MG63 (cell line): ENCODE results near the gene HYOU1. TPM values are rescaled to one million over a fixed set of nuclear protein-coding genes. Genes with fewer than 3 reads are reported as not detected.
"Not testable (repeated sequence)": the region's sequence is repeated elsewhere in the genome, so short reads cannot be mapped to it uniquely, and the experiment has no call there.

Source experiments
- DNase-seq: peaks from one replicate; pipeline ENCODE4 v3.0.0-alpha.2; 2020
- H3K27me3 ChIP-seq: fragments of 250-450 bp; sonication (Bioruptor Pico); 2 replicates; pipeline ENCODE4 v1.5.1; 2020; ENCODE audit warnings: mild to moderate bottlenecking, moderate library complexity
- H3K36me3 ChIP-seq: fragments of 250-450 bp; sonication (Bioruptor Pico); 2 replicates; pipeline ENCODE4 v1.5.1; 2020; ENCODE audit warnings: mild to moderate bottlenecking, moderate library complexity
- H3K4me3 ChIP-seq: fragments of 250-450 bp; sonication (Bioruptor Pico); 2 replicates; pipeline ENCODE4 v1.5.1; 2020; ENCODE audit warnings: mild to moderate bottlenecking, moderate library complexity
- H3K9me3 ChIP-seq: fragments of 250-450 bp; sonication (Bioruptor Pico); 2 replicates; pipeline ENCODE4 v1.5.1; 2020; ENCODE audit warnings: mild to moderate bottlenecking, moderate library complexity
- total RNA-seq: library from RNA; depleted of rRNA; stranded (reverse); fragments of >200 nt; shearing (Covaris generic); gene quantifications from 2 replicates; pipeline ENCODE4 v1.2.3, GENCODE V29; 2014; ENCODE audit warnings: low replicate concordance

HYOU1 gene
- total RNA-seq, 1 experiment from 2014 or later, result 137 TPM

- no peak overlapping the region for H3K4me3 ChIP-seq
- no peaks in the 10 kb centered on the region for H3K9me3 ChIP-seq
- no peak for DNase-seq
- peaks cover 57% of the 10 kb centered on the region for H3K36me3 ChIP-seq
- no peaks in the 10 kb centered on the region for H3K27me3 ChIP-seq
Measured at GRCh38 chr11:119054418-119054817, 2.6 kb downstream of the HYOU1 start.

DNA sequence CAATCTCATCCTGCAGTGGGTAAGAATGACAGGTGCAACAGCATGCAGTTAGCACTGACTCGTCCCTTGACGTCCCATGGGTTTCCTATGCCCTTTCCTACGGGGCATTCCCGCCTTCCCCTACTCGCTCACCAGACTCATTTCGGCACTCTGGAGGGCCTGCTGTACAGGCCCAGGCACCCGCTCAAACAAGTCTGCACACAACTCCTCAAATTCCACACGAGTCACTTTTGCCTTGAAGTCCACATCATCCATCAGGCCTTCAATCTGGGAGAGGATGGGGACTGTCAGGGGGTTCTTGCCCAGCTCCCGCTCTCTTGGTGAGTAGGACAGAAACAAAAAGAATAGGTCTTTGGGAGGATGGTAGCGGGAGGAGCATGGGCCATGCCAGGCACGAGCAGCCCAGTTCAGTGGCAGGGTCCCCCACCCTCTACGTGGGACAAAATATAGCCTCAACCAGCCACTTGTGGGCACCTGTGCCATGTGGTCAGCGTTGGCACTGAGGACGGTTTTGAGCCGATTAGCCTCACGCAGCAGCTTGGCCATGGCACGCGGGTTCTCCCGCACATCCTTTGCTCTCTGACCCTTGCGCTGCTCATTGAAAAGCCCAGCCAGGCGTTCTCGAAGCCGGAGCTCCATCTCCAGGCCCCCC is 4.7 kb downstream of the HYOU1 start:
- Histone ChIP-seq H3K27me3 (no peaks in the 10 kb centered on the region), H3K9me3 (no peaks in the 10 kb centered on the region), H3K4me3 (no peak overlapping the region), H3K36me3 (peaks cover 68% of the 10 kb centered on the region)
- DNase-seq, result no peak

- H3K36me3 ChIP-seq, result peaks cover 71% of the 10 kb centered on the region
- H3K9me3 ChIP-seq, result no peaks in the 10 kb centered on the region
- H3K27me3 ChIP-seq, result no peaks in the 10 kb centered on the region
- DNase-seq, result no peak
- H3K4me3 ChIP-seq, result no peak overlapping the region
Measured at GRCh38 chr11:119051440-119052162, 5.4 kb downstream of the HYOU1 start.

DNA sequence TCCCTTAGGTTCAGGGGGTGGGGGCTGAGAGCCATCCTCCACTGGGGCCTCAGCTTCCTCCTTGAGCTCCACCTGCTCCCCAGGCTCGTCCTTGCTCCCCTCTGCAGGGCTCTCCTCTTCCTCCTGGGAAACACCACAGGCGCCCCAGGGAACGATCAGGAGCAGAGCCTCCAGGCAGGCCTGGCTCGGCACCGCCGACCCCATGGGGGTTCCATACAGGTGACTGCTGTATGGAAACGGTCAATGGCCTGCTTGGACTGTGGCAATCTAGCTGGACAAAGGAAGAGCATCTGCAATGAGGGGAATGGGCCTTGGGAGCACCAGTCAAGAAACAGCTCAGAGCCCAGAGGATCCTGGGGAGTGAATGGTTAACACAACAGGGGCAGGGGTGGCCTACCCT is 7.9 kb downstream of the HYOU1 start:
- DNase-seq, result no peak
- Histone ChIP-seq H3K27me3 (no peaks in the 10 kb centered on the region), H3K4me3 (no peak overlapping the region), H3K36me3 (peaks cover 59% of the 10 kb centered on the region), H3K9me3 (no peaks in the 10 kb centered on the region)

- Histone ChIP-seq H3K36me3 (peaks cover 54% of the 10 kb centered on the region), H3K27me3 (no peaks in the 10 kb centered on the region), H3K4me3 (no peak overlapping the region), H3K9me3 (no peaks in the 10 kb centered on the region)
- DNase-seq, result no peak
Measured at GRCh38 chr11:119048644-119049043, 8.4 kb downstream of the HYOU1 start.

GRCh38 chr11:119047205-119047604 is 9.8 kb downstream of the HYOU1 start:
- Histone ChIP-seq H3K9me3 (no peaks in the 10 kb centered on the region), H3K36me3 (peaks cover 40% of the 10 kb centered on the region), H3K27me3 (no peaks in the 10 kb centered on the region), H3K4me3 (no peak overlapping the region)
- DNase-seq, result no peak

- no peaks in the 10 kb centered on the region for H3K9me3 ChIP-seq
- H3K36me3 ChIP-seq, result peaks cover 37% of the 10 kb centered on the region
- DNase-seq, result no peak
- no peak overlapping the region for H3K4me3 ChIP-seq
- no peaks in the 10 kb centered on the region for H3K27me3 ChIP-seq
Measured at GRCh38 chr11:119046489-119046888, 10.5 kb downstream of the HYOU1 start.

- H3K36me3 ChIP-seq, result peaks cover 24% of the 10 kb centered on the region
- DNase-seq, result no peak
- no peaks in the 10 kb centered on the region for H3K27me3 ChIP-seq
- no peak overlapping the region for H3K4me3 ChIP-seq
- H3K9me3 ChIP-seq, result no peaks in the 10 kb centered on the region
Measured at GRCh38 chr11:119044708-119045107, 12.3 kb downstream of the HYOU1 start.

DNA sequence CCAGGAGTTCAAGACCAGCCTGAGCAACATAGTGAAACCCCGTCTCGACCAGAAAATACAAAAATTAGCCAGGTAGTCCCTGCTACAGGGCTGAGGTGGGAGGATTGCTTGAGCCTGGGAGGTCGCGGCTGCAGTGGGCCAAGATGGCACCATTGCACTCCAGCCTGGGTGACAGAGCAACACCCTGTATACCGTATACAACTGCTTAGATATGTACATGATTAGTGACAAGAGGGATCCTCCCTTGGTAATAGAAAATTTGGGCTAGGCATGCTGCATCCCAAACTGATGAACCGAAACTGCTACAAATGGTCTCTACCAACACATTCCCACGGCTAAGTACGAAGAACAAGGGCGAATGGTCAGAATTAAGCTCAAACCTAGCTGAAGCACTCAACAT is 14.1 kb downstream of the HYOU1 start:
- H3K9me3 ChIP-seq, result no peaks in the 10 kb centered on the region
- no peak for DNase-seq
- H3K4me3 ChIP-seq, result no peak overlapping the region
- no peaks in the 10 kb centered on the region for H3K27me3 ChIP-seq
- peaks cover 17% of the 10 kb centered on the region for H3K36me3 ChIP-seq

DNA sequence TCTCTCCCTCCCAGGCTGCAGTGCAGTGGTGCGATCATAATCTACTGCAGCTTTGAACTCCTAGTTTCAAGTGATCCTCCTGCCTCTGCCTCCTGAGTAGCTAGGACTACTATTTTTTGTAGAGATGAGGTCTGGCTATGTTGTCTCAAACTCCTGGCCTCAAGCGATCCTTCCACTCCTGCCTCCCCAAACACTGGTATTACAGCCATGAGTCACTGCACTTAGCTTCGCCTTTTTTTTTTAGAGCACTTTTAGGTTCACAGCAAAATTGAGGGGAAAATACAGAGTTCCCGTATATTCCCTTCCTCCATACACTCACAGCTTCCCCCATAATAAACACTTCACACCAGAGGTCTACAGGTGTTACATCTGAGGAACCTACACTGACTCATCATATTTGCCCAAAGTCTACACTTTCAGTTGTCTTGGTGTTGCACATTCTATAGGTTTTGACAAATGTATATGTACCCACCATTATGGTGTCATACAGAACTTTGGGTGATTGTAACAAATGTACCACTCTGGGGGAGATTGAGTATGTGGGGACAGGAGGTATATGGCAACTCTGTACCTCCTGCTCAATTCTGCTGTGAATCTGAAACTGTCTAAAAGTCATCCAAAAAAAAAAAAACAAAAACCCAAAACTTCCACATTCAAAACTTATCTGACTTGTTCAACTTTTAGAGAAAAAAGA is 15.0 kb downstream of the HYOU1 start:
- Histone ChIP-seq H3K9me3 (no peaks in the 10 kb centered on the region), H3K27me3 (no peaks in the 10 kb centered on the region), H3K4me3 (no peak overlapping the region), H3K36me3 (peaks cover 8% of the 10 kb centered on the region)
- DNase-seq, result no peak

DNA sequence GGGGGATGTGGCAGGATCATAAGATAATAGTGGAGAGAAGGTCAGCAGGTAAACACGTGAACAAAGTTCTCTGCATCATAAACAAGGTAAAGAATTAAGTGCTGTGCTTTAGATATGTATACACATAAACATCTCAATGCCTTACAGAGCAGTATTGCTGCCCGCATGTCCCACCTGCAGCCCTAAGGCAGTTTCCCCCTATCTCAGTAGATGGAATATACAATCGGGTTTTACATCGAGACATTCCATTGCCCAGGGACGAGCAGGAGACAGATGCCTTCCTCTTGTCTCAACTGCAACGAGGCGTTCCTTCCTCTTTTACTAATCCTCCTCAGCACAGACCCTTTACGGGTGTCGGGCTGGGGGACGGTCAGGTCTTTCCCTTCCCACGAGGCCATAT is 17.5 kb downstream of the HYOU1 start:
- H3K9me3 ChIP-seq, H3K4me3 ChIP-seq, H3K27me3 ChIP-seq, DNase-seq, H3K36me3 ChIP-seq: not testable (repeated sequence)

DNA sequence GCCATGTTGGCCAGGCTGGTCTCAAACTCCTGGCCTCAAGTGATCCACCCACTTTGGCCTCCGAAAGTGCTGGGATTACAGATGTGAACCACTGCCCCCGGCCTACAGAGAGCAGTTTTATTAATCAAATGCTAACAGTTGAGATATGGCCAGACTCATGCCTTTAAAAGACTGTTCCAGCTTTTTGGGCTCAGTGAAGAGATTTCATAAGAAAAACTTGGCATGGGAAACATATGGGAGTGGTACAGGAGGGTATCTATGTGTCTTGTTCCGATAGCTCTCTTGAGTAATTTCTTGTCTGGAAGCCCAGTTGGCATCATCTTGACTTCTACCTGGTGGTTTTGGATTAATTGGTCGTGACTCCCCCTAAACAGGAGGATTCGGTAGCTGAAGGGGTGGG is 18.1 kb downstream of the HYOU1 start:
- H3K27me3 ChIP-seq, result no peaks in the 10 kb centered on the region
- H3K4me3 ChIP-seq, result no peak overlapping the region
- no peaks in the 10 kb centered on the region for H3K36me3 ChIP-seq
- no peaks in the 10 kb centered on the region for H3K9me3 ChIP-seq
- DNase-seq, result no peak

DNA sequence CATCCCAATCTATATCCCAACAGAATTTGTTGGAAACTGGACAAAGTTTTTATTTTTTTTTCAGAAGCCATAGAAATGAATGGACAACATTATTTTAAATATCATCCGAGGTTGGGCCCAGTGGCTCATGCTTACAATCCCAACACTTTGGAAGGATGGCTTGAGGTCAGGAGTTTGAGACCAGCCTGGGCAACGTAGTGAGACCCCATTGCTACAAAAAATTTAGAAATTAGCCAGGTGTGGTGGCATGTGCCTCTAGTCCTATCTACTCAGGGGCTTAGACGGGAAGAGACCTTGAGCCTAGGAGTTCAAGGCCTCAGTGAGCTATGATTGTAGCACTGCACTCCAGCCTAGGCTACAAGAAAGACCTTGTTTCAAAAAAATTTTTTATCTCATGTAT is 22.2 kb downstream of the HYOU1 start:
- H3K9me3 ChIP-seq, result no peaks in the 10 kb centered on the region

GRCh38 chr11:119033421-119033820 is 23.6 kb downstream of the HYOU1 start:
- not testable (repeated sequence) for H3K9me3 ChIP-seq, H3K4me3 ChIP-seq, H3K36me3 ChIP-seq, DNase-seq, H3K27me3 ChIP-seq

More for the DNA sequence above, 22.2 kb downstream of the HYOU1 start:
- no peaks in the 10 kb centered on the region for H3K36me3 ChIP-seq
- no peaks in the 10 kb centered on the region for H3K27me3 ChIP-seq
- H3K4me3 ChIP-seq, result no peak overlapping the region
- no peak for DNase-seq

GRCh38 chr11:119031912-119032280 is 25.1 kb downstream of the HYOU1 start:
- no peak for DNase-seq
- Histone ChIP-seq H3K4me3 (no peak overlapping the region), H3K36me3 (no peaks in the 10 kb centered on the region; the same call in 1 of the 2 replicates), H3K9me3 (no peaks in the 10 kb centered on the region), H3K27me3 (no peaks in the 10 kb centered on the region)

- H3K9me3 ChIP-seq, result no peaks in the 10 kb centered on the region
- no peaks in the 10 kb centered on the region for H3K27me3 ChIP-seq
- H3K36me3 ChIP-seq, result no peaks in the 10 kb centered on the region; the same call in 1 of the 2 replicates
- DNase-seq, result peak; percentile 98
- H3K4me3 ChIP-seq, result peak within 1 kb of the TSS; percentile 77
Measured at GRCh38 chr11:119030329-119031047, 26.5 kb downstream of the HYOU1 start, which contains the start of gene SLC37A4. Gene SLC37A4, minus strand, starts transcription at chr11:119030877.

DNA sequence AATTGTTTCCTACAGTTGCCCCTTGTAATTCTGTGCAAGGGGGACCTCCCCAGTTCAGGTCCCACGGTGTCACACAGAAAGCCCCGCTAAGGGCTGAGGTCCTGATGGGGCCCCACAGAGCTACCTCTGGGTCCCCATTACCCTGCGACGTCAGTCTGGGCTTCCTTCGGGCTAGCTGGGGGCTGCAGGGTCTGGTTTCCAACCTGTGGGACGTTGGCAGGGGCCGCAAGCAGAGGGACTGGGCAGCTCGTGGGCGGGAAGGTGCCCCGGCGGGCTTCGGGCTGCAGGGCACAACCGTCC is 27.0 kb downstream of the HYOU1 start:
- Histone ChIP-seq H3K4me3 (peak overlapping the region; percentile 77), H3K9me3 (no peaks in the 10 kb centered on the region), H3K27me3 (no peaks in the 10 kb centered on the region), H3K36me3 (peaks cover 3% of the 10 kb centered on the region)
- no peak for DNase-seq
